PC-9 (cell line): Measurements from ENCODE around the gene CDC20. TPM values are rescaled to one million over a fixed set of nuclear protein-coding genes. Genes with fewer than 3 reads are reported as not detected.

Source experiments
- BruUV-seq: library from RNA; stranded (reverse); fragments of 400-500 nt; replicated peaks from 2 replicates; lab custom pipeline; 2021; lab: Mats Ljungman, UMichigan
- CTCF ChIA-PET: fragments of 300-600 bp; sonication (Branson Sonifier 250); formaldehyde crosslinking; loops from one replicate; lab custom pipeline; 2022; ENCODE audit warnings: antibody characterized with exemption; lab: Charles Lee
- POLR2A ChIA-PET: fragments of 300-600 bp; sonication (Branson Sonifier 250); formaldehyde crosslinking; loops from one replicate; lab custom pipeline; 2022; ENCODE audit warnings: antibody characterized with exemption; ENCODE audit not compliant: unreplicated experiment; lab: Charles Lee
- DNase-seq, 2 experiments: peaks; one replicate each; pipeline versions ENCODE4 v3.0.0 to v3.0.0-alpha.2; 2015 to 2022; ENCODE audit warnings: mixed read lengths in 1 of 2
- H2AFZ ChIP-seq: fragments of 200-600 bp; sonication (generic); 2 replicates; pipeline ENCODE4 v1.8.1; 2017; ENCODE audit warnings: antibody characterized with exemption
- H3F3A ChIP-seq: fragments of 200-600 bp; sonication (generic); 2 replicates; pipeline ENCODE4 v1.8.1; 2017; ENCODE audit warnings: antibody characterized with exemption, mild to moderate bottlenecking, low read depth; ENCODE audit not compliant: insufficient read depth
- H3K27ac ChIP-seq: fragments of 200-600 bp; sonication (generic); 2 replicates; pipeline ENCODE4 v1.6.1; 2016; ENCODE audit warnings: mixed run types
- H3K27me3 ChIP-seq: fragments of 200-600 bp; sonication (generic); 2 replicates; pipeline ENCODE4 v1.6.1; 2016; ENCODE audit warnings: low read depth, mixed run types; ENCODE audit not compliant: insufficient read depth
- H3K36me3 ChIP-seq: fragments of 200-600 bp; sonication (generic); 2 replicates; pipeline ENCODE4 v1.6.1; 2016; ENCODE audit warnings: low read depth, mixed run types
- H3K4me1 ChIP-seq: fragments of 200-600 bp; sonication (generic); replicated peaks from 2 replicates; pipeline ENCODE4 v1.6.1; 2016; ENCODE audit warnings: mixed run types; ENCODE audit not compliant: insufficient read depth
- H3K4me2 ChIP-seq: fragments of 200-600 bp; sonication (generic); 2 replicates; pipeline ENCODE4 v1.6.1; 2017; ENCODE audit warnings: mixed run types
- H3K4me3 ChIP-seq: fragments of 200-600 bp; sonication (generic); 2 replicates; pipeline ENCODE4 v1.6.1; 2016; ENCODE audit warnings: mixed run types
- H3K79me2 ChIP-seq: fragments of 200-600 bp; sonication (generic); 2 replicates; pipeline ENCODE4 v1.6.1; 2017; ENCODE audit warnings: low read depth, mixed run types
- H3K9me2 ChIP-seq: fragments of 200-600 bp; sonication (generic); 2 replicates; pipeline ENCODE4 v1.8.1; 2017; ENCODE audit warnings: mild to moderate bottlenecking; ENCODE audit not compliant: insufficient read depth
- H3K9me3 ChIP-seq: fragments of 200-600 bp; sonication (generic); 2 replicates; pipeline ENCODE4 v1.8.1; 2016; ENCODE audit warnings: low read depth; ENCODE audit not compliant: insufficient read depth
- H4K20me1 ChIP-seq: fragments of 200-600 bp; sonication (generic); 2 replicates; pipeline ENCODE4 v1.8.1; 2017; ENCODE audit not compliant: insufficient read depth
- EZH2 ChIP-seq: fragments of 200-600 bp; sonication (generic); IDR thresholded peaks from 2 replicates; pipeline ENCODE4 v1.8.0; 2017; ENCODE audit warnings: antibody characterized with exemption, low read depth
- intact Hi-C: fragments of 100-400 bp; cut with micrococcal nuclease; formaldehyde crosslinking; loops from one replicate; pipeline ENCODE4 v1.10.0; 2022; ENCODE audit not compliant: unreplicated experiment
- microRNA-seq: library from miRNA; unstranded; fragments of <30 nt; microRNA quantifications from one replicate; pipeline ENCODE4 v1.2.0, GENCODE V29; 2021; ENCODE audit warnings: borderline number of aligned reads, borderline replicate concordance
- total RNA-seq: library from RNA; stranded (reverse); gene quantifications from 2 replicates; pipeline ENCODE4 v1.2.3, GENCODE V29; 2021
- TF ChIP-seq, protein P1 (sequence below): fragments of 200-600 bp; sonication (generic); conservative IDR thresholded peaks from 2 replicates; pipeline ENCODE4 v1.6.1; 2017; ENCODE audit warnings: mixed run types, antibody characterized with exemption, mild to moderate bottlenecking, moderate library complexity

Gene CDC20
- total RNA-seq, 1 experiment from 2014 or later, result 229 TPM

- Histone ChIP-seq H3K4me3 (no peak overlapping the region), H4K20me1 (no peaks in the 10 kb centered on the region), H3K4me1 (no peaks in the 10 kb centered on the region), H3K79me2 (no peaks in the 10 kb centered on the region), H3F3A (no peaks in the 10 kb centered on the region), H3K9me3 (no peaks in the 10 kb centered on the region), H2AFZ (no peak overlapping the region), H3K36me3 (0 out of 2 replicates have a peak, but pooled peaks cover 14% of the 10 kb centered on the region), H3K9me2 (no peaks in the 10 kb centered on the region), H3K27me3 (no peaks in the 10 kb centered on the region), H3K4me2 (no peak overlapping the region), H3K27ac (no peak overlapping the region)
- POLR2A ChIA-PET, result interaction anchor here (0.7 kb wide), 2 partner anchors 24 to 502 kb away, joined by 6 to 7 read pairs; no protein-coding TSS in a partner anchor
- TF ChIP-seq, protein P1, sequence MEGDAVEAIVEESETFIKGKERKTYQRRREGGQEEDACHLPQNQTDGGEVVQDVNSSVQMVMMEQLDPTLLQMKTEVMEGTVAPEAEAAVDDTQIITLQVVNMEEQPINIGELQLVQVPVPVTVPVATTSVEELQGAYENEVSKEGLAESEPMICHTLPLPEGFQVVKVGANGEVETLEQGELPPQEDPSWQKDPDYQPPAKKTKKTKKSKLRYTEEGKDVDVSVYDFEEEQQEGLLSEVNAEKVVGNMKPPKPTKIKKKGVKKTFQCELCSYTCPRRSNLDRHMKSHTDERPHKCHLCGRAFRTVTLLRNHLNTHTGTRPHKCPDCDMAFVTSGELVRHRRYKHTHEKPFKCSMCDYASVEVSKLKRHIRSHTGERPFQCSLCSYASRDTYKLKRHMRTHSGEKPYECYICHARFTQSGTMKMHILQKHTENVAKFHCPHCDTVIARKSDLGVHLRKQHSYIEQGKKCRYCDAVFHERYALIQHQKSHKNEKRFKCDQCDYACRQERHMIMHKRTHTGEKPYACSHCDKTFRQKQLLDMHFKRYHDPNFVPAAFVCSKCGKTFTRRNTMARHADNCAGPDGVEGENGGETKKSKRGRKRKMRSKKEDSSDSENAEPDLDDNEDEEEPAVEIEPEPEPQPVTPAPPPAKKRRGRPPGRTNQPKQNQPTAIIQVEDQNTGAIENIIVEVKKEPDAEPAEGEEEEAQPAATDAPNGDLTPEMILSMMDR, result no peak
- no peak for TF ChIP-seq EZH2
- CTCF ChIA-PET, result no interaction called here
- no peak for DNase-seq
- intact Hi-C loops, result no loop called here
- BruUV-seq, result no TSS peak
These were observed 47.1 kb downstream of the CDC20 start for GRCh38 chr1:43405876-43406234.

GRCh38 chr1:43410571-43410970 is 51.8 kb downstream of the CDC20 start:
- Histone ChIP-seq H3K27me3 (no peaks in the 10 kb centered on the region), H3K4me2 (no peak overlapping the region), H2AFZ (no peak overlapping the region), H3K36me3 (0 out of 2 replicates have a peak, but pooled peaks cover 14% of the 10 kb centered on the region), H3K9me3 (no peaks in the 10 kb centered on the region), H3K9me2 (no peaks in the 10 kb centered on the region), H3K4me3 (no peak overlapping the region), H3K4me1 (no peaks in the 10 kb centered on the region), H3K79me2 (no peaks in the 10 kb centered on the region), H4K20me1 (no peaks in the 10 kb centered on the region), H3K27ac (no peak overlapping the region), H3F3A (0 out of 2 replicates have a peak, but pooled peaks cover 3% of the 10 kb centered on the region)
- TF ChIP-seq, protein P1, result no peak
- TF ChIP-seq EZH2, result no peak
- ChIA-PET POLR2A (no interaction called here), CTCF (no interaction called here)
- no peak for DNase-seq
- BruUV-seq, result no TSS peak
- intact Hi-C loops, result loop anchor here (10.0 kb wide), 1 partner anchor 636 kb away; no protein-coding TSS in a partner anchor

Small RNA genes lying within 50 kb of the gene (microRNA-seq; reads per million reads assigned to microRNA genes)
- gene MIR6734, result 4.7 reads per million

Other genes starting within 250 kb of the CDC20 start
- 151 and 153 TPM in 2 replicates for gene EBNA1BP2, start 186.7 kb upstream of the CDC20 start, total RNA-seq
- gene CFAP57, start 186.7 kb upstream of the CDC20 start, total RNA-seq, result 1.6 and 1.7 TPM in 2 replicates
- gene TMEM125, start 89.0 kb upstream of the CDC20 start, total RNA-seq, result 55.6 and 58.0 TPM in 2 replicates
- 23.3 and 29.3 TPM in 2 replicates for gene C1orf210, start 73.4 kb upstream of the CDC20 start, total RNA-seq
- not detected in 2 replicates for gene TIE1, start 58.0 kb upstream of the CDC20 start, total RNA-seq
- gene MPL, start 21.2 kb upstream of the CDC20 start, total RNA-seq, result 0.76 and 1.6 TPM in 2 replicates
- gene ELOVL1, start 9.0 kb downstream of the CDC20 start, total RNA-seq, result 131 TPM in 2 replicates
- 54.8 and 56.0 TPM in 2 replicates for gene MED8, start 30.8 kb downstream of the CDC20 start, total RNA-seq
- gene SZT2, start 30.9 kb downstream of the CDC20 start, total RNA-seq, result 71.6 and 76.1 TPM in 2 replicates
- 43.5 and 46.6 TPM in 2 replicates for gene HYI, start 95.0 kb downstream of the CDC20 start, total RNA-seq
- gene PTPRF, start 171.9 kb downstream of the CDC20 start, total RNA-seq, result 359 and 439 TPM in 2 replicates